Ramos (cell line): ENCODE results near the gene CPSF3.
"Not testable (repeated sequence)": the region's sequence is repeated elsewhere in the genome, so short reads cannot be mapped to it uniquely, and the experiment has no call there.

Source experiments
- in situ Hi-C: fragments of 300-500 bp; cut with MboI; formaldehyde crosslinking; loops from one replicate; pipeline ENCODE4 v1.14.3; 2022; ENCODE audit warnings: low sequenced_read_pairs; ENCODE audit not compliant: unreplicated experiment

CPSF3 gene

GRCh38 chr2:9493478-9493877 lies 70.0 kb downstream of the CPSF3 start:
- in situ Hi-C loops: no loop called here

GRCh38 chr2:9494081-9494480 lies 70.6 kb downstream of the CPSF3 start:
- in situ Hi-C loops: no loop called here

DNA sequence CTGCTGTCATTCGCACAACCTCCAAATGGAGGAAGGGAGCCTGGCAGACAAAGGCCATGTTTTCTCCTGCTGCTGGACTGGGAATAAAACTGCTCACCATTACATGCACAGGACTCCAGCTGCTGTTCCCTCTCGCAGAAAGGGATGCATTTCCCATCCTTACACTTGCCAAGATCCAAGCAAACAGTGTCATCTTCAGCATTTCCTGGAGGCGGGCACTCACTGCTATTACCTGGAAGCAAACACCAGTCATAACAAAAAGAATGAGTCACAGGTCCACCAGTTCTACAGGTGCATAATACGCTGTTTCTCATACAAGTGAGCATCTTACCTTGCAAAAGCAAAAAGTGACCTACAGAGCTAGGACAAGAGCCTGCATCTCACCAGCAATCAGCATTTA lies 73.6 kb downstream of the CPSF3 start:
- in situ Hi-C loops: no loop called here

DNA sequence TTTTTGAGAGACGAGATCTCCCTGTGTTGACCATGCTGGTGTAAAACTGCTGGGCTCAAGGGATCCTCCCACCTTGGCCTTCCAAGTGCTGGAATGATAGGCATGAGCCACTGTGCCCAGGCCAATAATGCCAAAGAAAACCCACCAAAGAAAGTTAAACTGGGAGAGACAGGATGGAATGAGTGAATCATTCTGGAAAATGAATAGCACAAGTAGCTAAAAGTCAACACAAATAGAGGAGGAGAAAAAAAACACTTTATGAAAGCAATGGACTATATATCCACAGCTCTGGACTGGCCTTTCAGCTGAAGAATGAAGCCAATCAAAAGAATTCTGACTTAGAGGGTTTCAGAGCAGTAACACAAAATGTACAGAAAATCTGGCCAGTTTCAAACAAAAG lies 74.8 kb downstream of the CPSF3 start:
- in situ Hi-C loops: no loop called here

DNA sequence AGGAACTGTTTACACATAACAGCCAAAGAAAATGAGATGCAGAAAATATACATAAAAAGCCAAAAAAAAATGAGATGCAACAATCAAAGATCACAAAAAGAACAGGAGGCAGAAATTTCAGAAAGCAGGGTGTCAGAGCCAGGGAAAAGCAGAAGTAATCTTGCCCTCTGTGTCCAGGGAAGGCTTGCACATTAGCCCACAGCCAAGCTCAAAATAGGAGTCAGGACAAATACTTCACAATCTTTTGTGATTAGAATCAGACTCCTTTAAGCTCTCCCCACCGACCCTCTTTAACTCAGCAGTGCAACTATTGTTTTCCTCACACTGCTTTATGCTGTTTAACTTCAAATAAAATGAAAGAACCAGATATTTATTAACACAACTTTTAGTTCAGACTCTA lies 85.5 kb downstream of the CPSF3 start:
- in situ Hi-C loops: no loop called here

- in situ Hi-C loops: not testable (repeated sequence)
Observed at GRCh38 chr2:9513946-9514345, 90.5 kb downstream of the CPSF3 start.

DNA sequence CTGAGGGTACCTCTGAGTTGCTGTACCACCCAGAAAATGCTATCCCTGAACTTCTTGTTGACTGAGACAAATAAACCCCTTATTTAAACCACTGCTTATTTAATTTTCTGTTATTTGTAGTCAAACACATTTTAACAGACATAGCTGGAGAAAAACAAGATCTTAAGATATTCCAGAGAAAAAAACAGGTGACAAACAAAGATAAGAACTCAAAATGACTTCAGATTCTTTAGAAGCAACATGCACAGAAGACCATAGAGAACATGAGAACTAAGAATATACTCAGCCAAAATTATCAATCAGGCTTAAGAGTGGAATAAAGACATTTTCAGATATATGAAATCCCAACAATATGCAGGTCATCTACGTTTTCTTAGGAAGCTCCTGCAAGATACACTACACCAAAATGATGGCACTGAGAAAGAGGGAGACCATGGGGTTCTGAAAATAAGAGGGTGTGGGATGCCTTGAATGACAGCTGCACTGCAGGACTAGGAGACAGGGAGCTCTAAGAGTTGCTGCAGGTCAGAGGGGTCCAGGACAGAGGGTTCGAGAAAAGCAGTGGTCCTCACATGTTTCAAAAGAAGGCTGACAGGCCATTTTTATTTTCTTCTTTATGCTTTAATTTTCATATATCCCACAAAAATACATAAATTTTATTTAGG lies 93.8 kb downstream of the CPSF3 start:
- in situ Hi-C loops: no loop called here

DNA sequence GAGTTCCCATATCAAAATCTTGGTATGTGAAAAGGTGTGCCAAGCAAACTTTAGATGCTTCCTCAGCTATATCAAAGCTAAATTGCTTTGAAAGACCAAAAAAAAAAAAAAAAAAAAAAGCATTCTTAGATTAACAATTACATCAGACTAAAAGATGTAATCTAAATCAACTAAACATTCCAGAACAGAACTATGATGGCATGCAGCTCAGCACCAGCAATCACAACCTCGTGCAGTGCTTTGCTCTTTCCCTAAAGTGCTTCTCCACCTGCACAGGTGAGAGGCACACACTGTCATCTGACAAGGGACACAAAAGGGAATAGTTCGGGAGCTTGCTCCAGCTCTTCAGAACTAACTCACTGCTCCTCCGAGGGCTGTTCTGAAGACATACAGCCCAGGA lies 94.7 kb downstream of the CPSF3 start:
- in situ Hi-C loops: no loop called here

- in situ Hi-C loops: no loop called here
Observed at GRCh38 chr2:9518780-9519179, 95.3 kb downstream of the CPSF3 start.

- in situ Hi-C loops: no loop called here
Observed at GRCh38 chr2:9519250-9519649, 95.8 kb downstream of the CPSF3 start.
